ENCODE measurements around the gene MORN2. TPM values are rescaled to one million over a fixed set of nuclear protein-coding genes. Genes with fewer than 3 reads are reported as not detected.

Gene MORN2
- total and polyA plus RNA-seq, 2 donors (not counting 1 experiment from before 2014, with no cell fraction given): 0.70 to 3.9 TPM

- no peak for ATAC-seq (ENCODE audit: low read depth)
- Histone ChIP-seq H3K36me3 (replicated peaks in 1 of 2; ENCODE audit: control extremely low read depth in 1 of 2, control insufficient read depth in 1 of 2, extremely low read depth in 1 of 2, insufficient read depth in 2 of 2, low read length in 1 of 2) (no peaks in the 10 kb centered on the region), H3K4me3 (ENCODE audit: control extremely low read depth in 1 of 5, extremely low read depth in 1 of 5, insufficient read depth in 1 of 5, low read depth in 2 of 5, low read length in 4 of 5) (no peak overlapping the region), H2AFZ (ENCODE audit: insufficient read depth, low read depth, low read length, poor library complexity, severe bottlenecking) (no peak overlapping the region), H3K4me1 (ENCODE audit: control insufficient read depth in 2 of 2, insufficient read depth in 2 of 2, low read length in 2 of 2) (no peaks in the 10 kb centered on the region), H3K9ac (ENCODE audit: low read length) (no peak overlapping the region), H3K9me3 (ENCODE audit: control extremely low read depth in 1 of 3, control insufficient read depth in 2 of 3, insufficient read depth in 1 of 3, low read length in 2 of 3) (no peaks in the 10 kb centered on the region), H3K79me2 (ENCODE audit: control insufficient read depth, insufficient read depth, low read length) (no peaks in the 10 kb centered on the region), H4K20me1 (ENCODE audit: control insufficient read depth, insufficient read depth, low read length, poor library complexity, severe bottlenecking) (no peaks in the 10 kb centered on the region), H3K4me2 (replicated peaks; ENCODE audit: low read depth, low read length, poor library complexity, severe bottlenecking) (no peak overlapping the region), H3K27me3 (replicated peaks in 1 of 4; ENCODE audit: control extremely low read depth in 1 of 4, control insufficient read depth in 3 of 4, insufficient read depth in 4 of 4, low read length in 3 of 4) (no peaks in the 10 kb centered on the region), H3K27ac (ENCODE audit: low read length in 2 of 2) (no peak overlapping the region)
- ChIA-PET POLR2A (no interaction called here), CTCF (no interaction called here)
- no peak overlapping the region for H3K27ac Mint-ChIP-seq
- H3K4me3 Mint-ChIP-seq: no peak overlapping the region
- H3K27me3 Mint-ChIP-seq: peaks cover 9% of the 10 kb centered on the region
- no peak for TF ChIP-seq CTCF (IDR thresholded peaks at IDR 0.05)
- no peaks in the 10 kb centered on the region for H3K9me3 Mint-ChIP-seq (ENCODE audit: insufficient read depth)
- no peak for DNase-seq
- intact Hi-C loops (cut with micrococcal nuclease): no loop called here
- peaks cover 2% of the 10 kb centered on the region for H3K4me1 Mint-ChIP-seq
- WGBS (ENCODE audit: insufficient coverage): no CpG with 5 or more reads among the region's 2 CpGs
These were observed 54.8 kb downstream of the MORN2 start for GRCh38 chr2:38930600-38930999.

Small RNA genes lying within 50 kb of the gene (small RNA-seq; reads per million reads assigned to genes)
- not detected for gene RNU6-851P (ENCODE audit: insufficient read length, low read depth, low replicate concordance)

Other genes starting within 250 kb of the MORN2 start
- 5.1 and 5.8 TPM in 2 replicates for gene GALM, start 209.9 kb upstream of the MORN2 start, total RNA-seq
- gene GALM, start 209.9 kb upstream of the MORN2 start, polyA plus RNA-seq: 8.4 and 9.7 TPM in 2 replicates
- gene SRSF7, start 124.6 kb upstream of the MORN2 start, total RNA-seq: 280 and 283 TPM in 2 replicates
- gene SRSF7, start 124.6 kb upstream of the MORN2 start, polyA plus RNA-seq: 505 and 687 TPM in 2 replicates
- 13.1 and 14.9 TPM in 2 replicates for gene GEMIN6, start 97.8 kb upstream of the MORN2 start, total RNA-seq
- 2.3 and 2.6 TPM in 2 replicates for gene GEMIN6, start 97.8 kb upstream of the MORN2 start, polyA plus RNA-seq
- 24.1 and 25.0 TPM in 2 replicates for gene DHX57, start within 50 bp of the MORN2 start, total RNA-seq
- 7.7 and 11.0 TPM in 2 replicates for gene DHX57, start within 50 bp of the MORN2 start, polyA plus RNA-seq
- 0.20 and 1.5 TPM in 2 replicates for gene ARHGEF33, start 13.9 kb downstream of the MORN2 start, total RNA-seq
- gene ARHGEF33, start 13.9 kb downstream of the MORN2 start, polyA plus RNA-seq: 0.04 and 0.06 TPM in 2 replicates
- gene SOS1, start 245.1 kb downstream of the MORN2 start, total RNA-seq: 58.1 and 79.0 TPM in 2 replicates
- gene SOS1, start 245.1 kb downstream of the MORN2 start, polyA plus RNA-seq: 16.9 and 18.2 TPM in 2 replicates

Data from B cell (primary cell).